Chondrocyte (in vitro differentiated cells): ENCODE results near the gene TRIM63. TPM values are rescaled to one million over a fixed set of nuclear protein-coding genes. Genes with fewer than 3 reads are reported as not detected.
A peak's percentile ranks its signal among the peaks of the same experiment; 100 is the strongest.

ENCODE experiments used
- DNase-seq: peaks from one replicate; pipeline ENCODE4 v3.0.0; 2021; ENCODE audit warnings: mixed read lengths, low spot score
- H3K27ac Mint-ChIP-seq: one replicate; pipeline ENCODE4 v1.8.0; 2021; ENCODE audit warnings: mild to moderate bottlenecking, moderate library complexity, mixed read lengths; ENCODE audit not compliant: unreplicated experiment
- H3K27me3 Mint-ChIP-seq: 2 replicates; pipeline ENCODE4 v1.8.0; 2021; ENCODE audit warnings: low read depth, mixed read lengths
- H3K36me3 Mint-ChIP-seq: 2 replicates; pipeline ENCODE4 v1.8.0; 2021; ENCODE audit warnings: low read depth, mixed read lengths
- H3K4me1 Mint-ChIP-seq: 2 replicates; pipeline ENCODE4 v1.8.0; 2021; ENCODE audit warnings: low read depth, mild to moderate bottlenecking, mixed read lengths
- H3K4me3 Mint-ChIP-seq: one replicate; pipeline ENCODE4 v1.8.0; 2021; ENCODE audit warnings: mild to moderate bottlenecking, moderate library complexity, mixed read lengths; ENCODE audit not compliant: unreplicated experiment
- H3K9me3 Mint-ChIP-seq: 2 replicates; pipeline ENCODE4 v1.8.0; 2021; ENCODE audit warnings: low read depth, mixed read lengths
- long read RNA-seq: library from polyadenylated mRNA; stranded (forward); transcript quantifications from one replicate; pipeline ENCODE4 v2.0.0, GENCODE V29; 2021
- total RNA-seq: library from RNA; stranded (reverse); gene quantifications from 3 replicates; pipeline ENCODE4 v1.2.1, GENCODE V29; 2021
- TF ChIP-seq, protein P1 (sequence below): fragments of 200-600 bp; sonication (generic); IDR thresholded peaks from 2 replicates; pipeline ENCODE4 v1.5.0; 2021; ENCODE audit warnings: antibody characterized with exemption, mild to moderate bottlenecking, moderate library complexity

TRIM63 gene
- total RNA-seq = 0.26 to 0.70 TPM in 2 of 3 replicates, not detected in the other
- long read RNA-seq = 0 reads

DNA sequence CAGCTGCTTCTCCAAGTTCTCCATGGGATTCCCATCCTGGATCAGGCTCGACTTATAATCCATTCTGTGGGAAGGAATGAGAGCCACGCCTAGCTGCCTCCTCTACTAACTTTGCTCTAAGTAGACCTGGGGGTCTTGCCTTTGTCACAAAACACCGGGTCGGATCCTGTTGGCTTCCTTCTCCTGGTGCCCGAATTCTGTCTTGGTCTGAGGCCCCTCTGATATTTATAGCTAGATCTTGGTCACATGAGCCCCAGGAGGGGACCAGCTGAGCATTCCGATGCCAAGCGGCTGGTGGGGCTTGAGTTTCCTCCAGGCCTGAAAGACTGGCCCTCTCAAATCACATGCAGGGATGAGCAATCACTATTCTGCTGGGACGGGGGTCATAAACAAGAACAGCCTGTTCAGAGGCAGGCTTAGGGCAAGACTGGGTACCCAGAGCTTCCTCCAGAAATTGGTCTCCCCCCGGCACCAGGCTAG is at the start of gene TRIM63:
Gene TRIM63, minus strand, starts transcription at position 199 of the 480 bp plus-strand sequence. Its CDS starts 136 bp downstream, at position 63.
- Mint-ChIP-seq H3K27me3 (peaks cover 20% of the 10 kb centered on the region), H3K4me3 (peak within 1 kb of the TSS; percentile 31), H3K9me3 (no peaks in the 10 kb centered on the region), H3K27ac (no peak within 1 kb of the TSS), H3K4me1 (peaks cover 6% of the 10 kb centered on the region), H3K36me3 (peaks cover 3% of the 10 kb centered on the region)
- DNase-seq = no peak
- TF ChIP-seq, protein P1, sequence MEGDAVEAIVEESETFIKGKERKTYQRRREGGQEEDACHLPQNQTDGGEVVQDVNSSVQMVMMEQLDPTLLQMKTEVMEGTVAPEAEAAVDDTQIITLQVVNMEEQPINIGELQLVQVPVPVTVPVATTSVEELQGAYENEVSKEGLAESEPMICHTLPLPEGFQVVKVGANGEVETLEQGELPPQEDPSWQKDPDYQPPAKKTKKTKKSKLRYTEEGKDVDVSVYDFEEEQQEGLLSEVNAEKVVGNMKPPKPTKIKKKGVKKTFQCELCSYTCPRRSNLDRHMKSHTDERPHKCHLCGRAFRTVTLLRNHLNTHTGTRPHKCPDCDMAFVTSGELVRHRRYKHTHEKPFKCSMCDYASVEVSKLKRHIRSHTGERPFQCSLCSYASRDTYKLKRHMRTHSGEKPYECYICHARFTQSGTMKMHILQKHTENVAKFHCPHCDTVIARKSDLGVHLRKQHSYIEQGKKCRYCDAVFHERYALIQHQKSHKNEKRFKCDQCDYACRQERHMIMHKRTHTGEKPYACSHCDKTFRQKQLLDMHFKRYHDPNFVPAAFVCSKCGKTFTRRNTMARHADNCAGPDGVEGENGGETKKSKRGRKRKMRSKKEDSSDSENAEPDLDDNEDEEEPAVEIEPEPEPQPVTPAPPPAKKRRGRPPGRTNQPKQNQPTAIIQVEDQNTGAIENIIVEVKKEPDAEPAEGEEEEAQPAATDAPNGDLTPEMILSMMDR = no peak

DNA sequence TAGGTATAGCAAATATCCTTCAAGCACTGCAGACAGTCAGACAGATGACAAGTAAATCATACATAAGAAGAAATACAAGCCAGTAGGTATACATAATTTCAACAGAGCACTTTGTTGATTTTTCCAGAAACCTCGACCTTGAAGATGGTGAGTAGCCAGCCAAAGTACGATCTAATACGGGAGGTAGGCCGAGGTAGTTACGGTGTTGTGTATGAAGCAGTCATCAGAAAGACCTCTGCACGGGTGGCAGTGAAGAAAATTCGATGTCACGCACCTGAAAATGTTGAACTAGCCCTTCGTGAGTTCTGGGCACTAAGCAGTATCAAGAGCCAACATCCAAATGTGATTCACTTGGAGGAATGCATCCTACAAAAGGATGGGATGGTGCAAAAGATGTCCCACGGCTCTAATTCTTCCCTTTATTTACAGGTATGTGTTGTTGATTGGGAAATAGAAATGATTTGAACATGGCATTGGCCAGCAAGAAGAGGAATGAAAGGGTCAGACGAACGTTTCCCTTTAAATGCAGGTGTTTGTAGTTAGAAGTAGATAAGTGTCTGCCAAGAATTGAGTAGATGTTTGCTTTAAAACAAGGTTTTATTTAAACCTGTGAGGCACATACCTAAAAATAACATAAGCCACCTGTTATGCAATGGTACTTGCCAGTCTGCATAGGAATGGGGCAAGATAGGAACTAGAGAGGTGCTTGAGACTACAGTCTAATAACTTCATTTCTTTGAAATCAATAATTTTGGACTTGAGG is 46.9 kb upstream of the TRIM63 start:
- H3K4me1 Mint-ChIP-seq = peaks cover 16% of the 10 kb centered on the region
- TF ChIP-seq, protein P1 = no peak
- no peaks in the 10 kb centered on the region for H3K27me3 Mint-ChIP-seq
- no peak overlapping the region for H3K4me3 Mint-ChIP-seq
- no peaks in the 10 kb centered on the region for H3K9me3 Mint-ChIP-seq
- no peak for DNase-seq
- H3K27ac Mint-ChIP-seq = no peak overlapping the region
- H3K36me3 Mint-ChIP-seq = peaks cover 2% of the 10 kb centered on the region

DNA sequence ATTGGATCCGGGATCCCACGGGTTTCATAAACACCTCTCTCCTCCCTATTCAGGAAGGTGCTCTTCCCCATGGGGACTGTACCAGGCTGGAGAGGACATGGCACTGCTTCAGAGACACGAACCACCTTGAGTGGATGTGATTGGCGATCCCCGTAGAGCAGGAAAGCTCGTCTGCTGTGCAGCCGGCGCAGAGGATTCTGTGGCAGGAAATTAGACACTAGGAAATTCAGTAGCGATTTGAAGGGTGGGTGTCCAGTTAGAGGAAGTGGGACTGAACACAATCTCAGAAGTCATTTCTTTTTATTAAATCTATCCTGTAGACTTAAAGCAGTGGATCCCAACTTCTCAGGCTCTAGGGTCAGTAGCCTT is 45.0 kb upstream of the TRIM63 start:
- Mint-ChIP-seq H3K27ac (peak overlapping the region; percentile 87), H3K9me3 (no peaks in the 10 kb centered on the region), H3K4me1 (peaks cover 16% of the 10 kb centered on the region), H3K36me3 (no peaks in the 10 kb centered on the region), H3K4me3 (peak overlapping the region; percentile 87), H3K27me3 (no peaks in the 10 kb centered on the region)
- TF ChIP-seq, protein P1 = no peak
- no peak for DNase-seq

DNA sequence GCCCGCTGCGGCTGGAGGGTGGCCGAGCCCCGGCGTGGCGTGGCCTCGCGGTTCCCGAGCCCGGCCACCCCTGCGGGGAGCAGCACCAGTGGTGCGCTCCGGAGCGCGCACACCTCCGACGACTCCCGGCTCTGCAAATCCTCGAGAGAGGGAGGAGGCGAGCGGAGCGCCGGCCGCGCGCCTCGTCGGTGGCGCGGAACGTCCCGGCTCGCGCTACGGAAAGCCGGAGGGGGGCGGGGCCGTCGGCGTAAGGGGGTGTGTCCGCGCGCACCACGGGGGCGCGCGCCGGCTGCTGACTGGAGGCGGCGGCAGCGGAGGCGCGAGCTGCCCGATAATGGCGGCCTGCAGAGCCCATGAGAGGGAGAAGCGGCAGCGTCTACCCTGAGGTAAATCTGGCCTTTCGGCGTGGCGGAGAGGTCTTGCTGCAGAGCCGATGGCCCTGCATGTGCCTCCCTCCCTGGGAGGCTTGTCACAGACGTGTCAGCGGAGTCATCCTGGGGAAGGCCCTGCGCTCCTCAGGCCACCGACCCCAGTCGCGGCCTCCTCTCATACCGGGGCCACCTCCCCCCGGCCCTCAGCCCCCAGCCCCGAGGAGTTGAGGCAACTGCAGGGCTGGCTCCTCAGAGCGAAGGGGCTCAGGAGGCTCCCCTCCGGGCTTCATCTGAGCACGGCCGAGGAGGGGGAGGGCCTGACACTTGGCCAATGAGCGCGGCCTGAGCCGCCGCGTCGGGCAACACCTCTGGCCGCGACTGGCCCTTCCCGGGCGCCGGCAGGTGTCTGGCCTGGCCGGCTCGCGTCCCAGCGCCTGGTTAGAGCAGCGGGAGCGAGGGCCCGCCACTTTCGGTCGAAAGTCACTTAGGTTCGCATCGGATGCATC is 44.3 kb upstream of the TRIM63 start, which contains the start of gene PDIK1L:
Gene PDIK1L, plus strand, starts transcription at position 295 of the 877 bp plus-strand sequence. CDS start 2,485 bp downstream, outside the sequence.
- TF ChIP-seq, protein P1 = no peak
- Mint-ChIP-seq H3K27me3 (no peaks in the 10 kb centered on the region), H3K36me3 (no peaks in the 10 kb centered on the region), H3K27ac (peak within 1 kb of the TSS; percentile 92), H3K4me3 (peak within 1 kb of the TSS; percentile 87), H3K4me1 (peaks cover 16% of the 10 kb centered on the region), H3K9me3 (no peaks in the 10 kb centered on the region)
- peak; percentile 94 for DNase-seq
